NCI-H146 treated with DMSO at 0.1 percent for 48 hours (cell line): ENCODE results near the gene PRELID1.
"Not testable (repeated sequence)": the region's sequence is repeated elsewhere in the genome, so short reads cannot be mapped to it uniquely, and the experiment has no call there.

Source experiments
- DNase-seq: peaks from one replicate; lab custom pipeline; 2025; ENCODE audit not compliant: unreplicated experiment; lab: John Stamatoyannopoulos, UW

PRELID1 gene

DNA sequence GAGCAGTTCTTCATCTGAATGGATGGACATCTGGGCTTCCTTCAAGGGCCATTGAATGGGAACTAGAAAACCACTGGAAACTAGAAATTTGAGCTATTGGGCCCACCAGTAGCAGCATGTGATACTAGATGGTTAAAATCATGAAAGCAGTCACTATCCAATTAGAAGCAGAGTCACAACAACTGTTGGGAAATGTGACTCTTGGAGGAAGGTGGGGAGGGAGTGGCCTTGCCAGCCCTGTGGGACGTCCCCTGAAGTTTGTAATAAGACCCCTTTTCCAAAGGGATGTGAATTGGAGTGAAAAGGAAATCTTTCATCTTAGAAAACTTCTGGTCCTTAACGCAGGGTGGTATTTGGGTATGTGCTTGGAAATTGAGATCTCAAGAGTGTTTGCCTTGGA lies 5.7 kb upstream of the PRELID1 start:
- no peak for DNase-seq

DNA sequence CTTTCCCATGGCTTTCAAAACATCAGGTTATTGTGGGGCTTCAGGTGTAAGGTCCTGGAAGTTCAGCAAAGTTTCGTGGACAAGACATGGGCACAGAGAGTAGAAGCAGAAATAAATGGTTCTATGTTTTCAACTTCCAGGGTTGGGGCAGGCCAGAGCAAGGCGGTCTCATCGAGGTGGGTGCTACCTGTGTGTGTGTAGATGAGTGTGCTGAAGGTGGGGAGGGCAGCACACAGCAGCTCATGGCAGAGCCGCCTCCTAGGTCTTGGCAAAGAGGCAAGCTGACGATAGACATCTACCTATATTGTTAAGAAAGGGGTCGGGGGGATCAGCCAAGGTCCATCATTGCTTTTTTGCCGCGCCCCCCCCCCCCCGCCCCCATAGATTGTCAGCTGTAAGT lies 3.9 kb upstream of the PRELID1 start:
- no peak for DNase-seq

DNA sequence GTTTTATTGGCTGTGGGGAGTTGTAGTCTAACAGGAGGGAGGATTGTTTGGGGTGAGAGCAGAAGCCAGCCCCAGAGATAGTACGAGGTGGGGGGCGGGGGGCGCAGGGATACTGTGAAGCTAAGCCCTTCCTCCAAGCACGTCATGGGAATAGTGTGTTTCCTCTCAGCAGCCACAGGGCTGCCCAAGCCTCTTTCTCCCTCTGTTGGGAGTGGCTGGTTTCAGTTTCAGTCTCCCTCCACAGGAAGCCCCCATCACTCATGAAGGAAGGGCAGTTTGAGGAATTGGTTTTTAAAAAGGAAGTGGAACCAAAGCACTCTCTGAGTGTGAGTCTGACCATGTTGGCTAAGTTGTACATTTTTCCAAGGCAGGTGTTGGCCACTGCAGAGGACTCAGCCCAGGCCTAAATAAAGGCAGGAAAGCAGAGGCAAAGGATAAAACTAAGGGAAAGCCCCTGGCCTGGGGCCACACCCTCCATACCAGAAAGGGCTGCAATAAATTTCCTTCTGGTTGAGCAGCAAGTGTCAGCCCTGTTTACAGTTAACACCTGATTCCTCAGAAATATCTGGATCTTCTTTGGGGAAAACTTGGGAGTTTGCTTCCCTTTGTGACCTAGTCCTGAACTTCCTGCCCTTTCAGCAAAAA lies 3.2 kb upstream of the PRELID1 start:
- DNase-seq: no peak

DNA sequence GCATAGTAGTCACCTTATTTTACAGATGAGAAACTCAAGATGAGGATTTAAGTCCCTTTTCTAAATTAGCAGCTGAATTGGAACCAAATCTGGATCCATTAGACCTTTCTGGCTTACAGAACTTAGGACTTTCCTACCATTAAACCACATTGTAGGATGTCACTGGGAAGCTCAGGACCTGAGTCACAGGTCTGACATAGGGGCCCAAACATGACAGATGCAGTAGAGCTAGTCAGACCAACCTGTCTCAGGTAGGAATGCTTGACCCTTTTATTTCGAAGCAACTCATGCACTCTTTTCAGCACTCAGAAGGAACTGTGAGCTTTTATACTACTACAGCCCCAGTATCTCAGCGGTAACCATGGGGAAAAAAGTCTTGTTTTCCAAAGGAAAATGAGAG lies 2.6 kb upstream of the PRELID1 start:
- DNase-seq: no peak

DNA sequence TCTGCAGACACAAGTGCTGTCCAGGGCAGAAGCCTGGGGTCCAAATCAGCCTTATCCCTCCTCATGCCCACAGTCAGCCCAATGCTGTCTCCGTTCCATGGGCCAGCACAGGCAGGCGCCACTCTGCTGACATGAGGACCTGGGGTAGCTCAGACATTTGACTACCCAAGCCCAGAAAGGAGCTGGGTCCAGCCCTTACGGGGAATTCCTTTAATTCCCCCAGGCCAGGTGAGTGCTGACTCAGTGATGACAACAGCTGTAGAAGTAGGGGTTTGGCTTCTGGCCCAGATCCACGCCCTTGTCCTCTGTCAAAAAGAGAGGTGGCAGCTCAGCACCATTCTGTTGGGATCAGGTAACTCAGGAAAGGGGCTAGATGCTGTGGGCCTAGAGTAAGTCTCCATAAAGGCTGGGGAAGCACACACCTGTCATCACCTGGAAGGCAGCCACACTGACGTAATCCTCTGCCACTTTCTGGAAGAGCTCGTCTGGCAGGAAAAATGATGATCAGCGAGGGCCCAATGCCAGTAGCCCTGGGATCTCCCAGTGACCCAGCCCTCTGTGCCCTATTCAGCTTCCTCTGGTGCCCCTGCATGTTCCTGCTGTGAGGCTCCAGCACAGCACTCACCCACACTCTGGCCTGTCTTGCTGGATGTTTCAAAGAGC lies 2.0 kb upstream of the PRELID1 start:
- no peak for DNase-seq

DNA sequence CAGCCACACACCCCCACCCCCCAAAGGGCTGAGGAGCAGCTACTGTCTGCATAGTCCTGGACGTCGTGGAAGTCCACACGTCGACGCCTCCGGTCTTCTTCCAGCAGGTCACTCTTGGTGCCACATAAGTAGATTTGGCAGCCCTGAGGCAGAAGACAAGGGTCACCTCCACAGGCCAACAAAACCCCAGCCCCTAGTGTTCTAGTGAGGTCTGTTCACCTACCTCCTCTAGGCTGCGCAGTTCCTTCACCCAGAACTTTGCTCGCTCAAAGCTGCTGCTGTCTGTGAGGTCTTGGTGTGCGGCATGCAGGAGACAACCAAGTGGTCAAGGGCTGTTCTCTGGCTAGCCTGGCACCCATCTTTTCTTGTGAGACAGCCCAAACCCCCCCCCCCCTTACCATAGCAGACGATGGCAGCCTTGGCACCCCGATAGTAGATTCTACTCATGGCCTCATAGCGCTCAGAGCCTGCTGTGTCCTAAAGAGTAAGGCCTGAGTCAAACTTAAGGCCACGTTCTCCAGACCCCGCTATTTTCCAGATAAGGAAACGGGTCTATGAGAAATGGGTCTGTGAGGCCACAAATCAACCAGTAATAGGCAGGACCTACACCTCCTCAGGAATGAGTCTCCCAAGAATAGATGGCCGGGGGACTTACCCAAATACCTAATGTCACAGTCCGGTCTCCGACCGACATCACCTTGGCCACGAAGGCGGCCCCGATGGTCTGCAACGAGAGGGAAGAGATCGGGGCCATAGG lies 1.1 kb upstream of the PRELID1 start:
- no peak for DNase-seq

DNA sequence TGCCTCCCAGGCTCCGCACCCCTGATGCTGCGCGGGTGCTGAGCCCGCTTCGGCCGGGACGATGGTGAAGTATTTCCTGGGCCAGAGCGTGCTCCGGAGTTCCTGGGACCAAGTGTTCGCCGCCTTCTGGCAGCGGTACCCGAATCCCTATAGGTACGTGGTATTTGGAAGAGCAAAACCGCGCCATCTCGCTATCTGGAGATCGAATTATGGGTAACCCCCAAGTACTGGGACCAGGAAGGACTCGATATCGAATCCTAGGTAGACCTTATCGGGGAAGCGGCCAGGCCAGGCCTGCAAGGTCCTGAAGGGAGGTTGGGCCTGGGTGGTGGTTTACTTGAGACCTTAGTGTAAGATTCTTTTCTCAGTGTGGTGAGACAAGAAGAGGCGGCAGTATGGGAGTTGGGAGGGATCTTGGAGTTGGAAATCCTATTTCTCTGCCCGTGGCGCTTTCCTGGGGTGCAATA lies 359 bp downstream of the PRELID1 start:
- no peak for DNase-seq

DNA sequence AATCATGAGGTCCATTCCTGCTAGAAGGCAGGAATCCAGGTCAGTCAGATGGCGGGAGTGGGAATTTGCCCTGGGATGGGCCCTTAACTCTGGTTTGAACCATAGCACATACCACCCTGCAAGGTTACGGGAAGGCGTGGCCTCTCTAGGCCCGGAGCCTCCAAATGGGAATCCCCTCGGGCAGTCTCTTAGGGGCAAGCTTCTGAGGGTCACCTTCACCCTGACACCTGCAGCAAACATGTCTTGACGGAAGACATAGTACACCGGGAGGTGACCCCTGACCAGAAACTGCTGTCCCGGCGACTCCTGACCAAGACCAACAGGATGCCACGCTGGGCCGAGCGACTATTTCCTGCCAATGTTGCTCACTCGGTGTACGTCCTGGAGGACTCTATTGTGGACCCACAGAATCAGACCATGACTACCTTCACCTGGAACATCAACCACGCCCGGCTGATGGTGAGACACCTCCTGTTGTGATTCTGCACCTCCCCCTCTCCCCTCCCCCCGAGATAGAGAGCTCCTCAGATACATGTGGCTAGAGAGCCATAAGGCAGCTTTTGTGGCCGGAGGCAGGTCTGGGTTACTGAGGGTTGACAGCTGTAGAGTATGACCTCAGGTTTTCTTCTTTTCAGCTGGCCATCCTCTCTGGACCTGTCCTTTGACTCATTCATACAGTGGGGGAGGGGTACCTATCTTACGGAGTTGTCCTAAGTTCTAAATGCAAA lies 957 bp downstream of the PRELID1 start:
- DNase-seq: no peak

DNA sequence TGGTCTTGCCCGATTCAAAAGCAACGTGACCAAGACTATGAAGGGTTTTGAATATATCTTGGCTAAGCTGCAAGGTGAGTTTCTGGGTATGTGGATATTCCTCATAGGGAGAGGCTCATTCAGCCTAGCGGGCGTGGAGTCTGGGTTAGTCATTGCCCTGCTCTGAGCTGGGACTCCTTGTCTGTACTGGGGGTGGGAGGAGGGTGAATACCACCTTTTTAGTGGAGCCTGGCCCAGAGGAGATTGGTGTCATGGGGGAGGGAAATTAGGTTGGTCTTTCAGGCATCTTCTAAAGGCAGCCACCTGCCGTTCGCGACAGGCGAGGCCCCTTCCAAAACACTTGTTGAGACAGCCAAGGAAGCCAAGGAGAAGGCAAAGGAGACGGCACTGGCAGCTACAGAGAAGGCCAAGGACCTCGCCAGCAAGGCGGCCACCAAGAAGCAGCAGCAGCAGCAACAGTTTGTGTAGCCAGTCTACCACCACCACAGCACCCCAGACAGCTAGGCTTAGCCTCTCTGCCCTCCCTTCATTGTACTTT lies 2.6 kb downstream of the PRELID1 start:
- not testable (repeated sequence) for DNase-seq

DNA sequence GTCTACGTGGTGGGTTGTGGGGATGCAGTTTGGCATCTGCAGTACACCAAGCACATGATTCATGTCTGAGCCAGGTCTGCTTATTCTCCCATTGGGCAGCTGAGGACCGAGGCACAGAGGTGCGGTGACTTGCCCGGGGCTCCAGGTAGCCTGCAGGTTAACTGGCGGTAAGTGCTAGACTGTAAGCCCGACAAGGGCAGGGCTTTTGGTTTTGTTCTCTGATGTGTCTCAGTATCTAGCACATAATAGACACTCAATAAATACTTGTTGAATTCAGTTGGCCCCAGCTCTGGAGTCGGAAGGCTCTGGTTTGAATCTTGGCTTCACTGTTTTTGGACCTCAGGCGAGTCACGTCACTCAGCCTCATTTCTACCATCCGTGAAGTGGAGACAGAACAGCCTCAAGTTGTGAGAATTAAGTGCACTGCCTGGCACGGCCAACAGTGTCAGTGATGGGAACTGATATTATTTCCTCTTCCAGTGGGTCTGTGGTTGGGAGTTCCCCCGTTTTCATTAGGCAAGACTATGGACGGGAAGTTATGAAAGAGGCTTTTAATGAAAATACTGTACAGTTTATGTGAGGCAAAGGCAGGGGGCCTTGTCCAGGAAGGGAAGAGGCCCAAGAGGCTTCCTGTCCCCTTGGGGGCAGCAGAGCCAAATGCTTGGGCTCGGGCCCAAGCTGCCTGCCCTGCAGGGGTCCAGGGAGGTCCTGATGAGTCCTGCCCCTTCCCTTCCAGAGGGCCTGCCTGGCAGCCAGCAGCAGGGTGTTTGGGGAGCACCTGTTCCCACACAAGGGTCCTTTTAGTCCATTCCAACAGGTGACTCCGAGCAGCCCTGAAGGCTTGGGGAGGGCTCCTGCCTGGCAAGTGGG lies 3.3 kb downstream of the PRELID1 start:
- DNase-seq: no peak

DNA sequence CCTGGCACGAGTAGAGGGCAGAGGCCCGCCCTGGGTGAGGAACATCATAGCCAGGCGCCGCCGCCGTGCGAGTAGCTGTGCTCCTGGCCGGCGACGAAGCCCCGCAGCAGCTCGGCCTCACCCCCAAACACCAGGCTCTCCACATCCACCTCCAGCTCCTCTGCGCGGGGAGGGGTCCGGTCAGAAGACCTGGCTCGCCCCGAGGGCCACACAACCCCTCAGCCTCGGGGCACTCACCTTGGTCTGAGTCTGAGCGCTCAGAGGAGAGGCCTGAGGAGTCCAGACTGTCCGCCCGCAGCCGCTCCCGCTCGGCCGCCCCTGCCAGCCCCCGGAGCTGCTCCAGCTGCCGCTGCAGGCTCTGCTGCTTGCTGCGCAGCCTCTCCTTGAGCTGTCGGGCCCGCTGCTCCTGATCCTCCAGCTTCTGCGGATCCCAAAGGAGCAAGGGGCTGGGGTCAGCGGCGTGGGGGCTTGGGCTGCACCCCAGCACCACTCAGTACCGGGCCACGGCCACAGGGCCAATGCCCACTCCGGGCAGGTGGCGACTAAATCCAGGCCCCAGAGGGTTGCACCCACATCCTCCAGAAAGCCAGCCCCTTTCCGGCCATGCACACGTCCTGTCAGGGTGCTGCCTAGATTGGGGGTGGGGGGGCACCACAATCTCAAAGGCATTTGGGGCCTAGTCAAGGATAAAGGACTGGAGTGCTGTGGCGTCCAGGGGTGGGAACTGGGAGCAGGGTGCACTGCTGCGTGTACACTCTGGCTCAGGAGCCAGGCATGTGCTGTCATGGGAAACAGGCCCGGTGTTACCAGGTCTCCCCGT lies 4.2 kb downstream of the PRELID1 start:
- no peak for DNase-seq

DNA sequence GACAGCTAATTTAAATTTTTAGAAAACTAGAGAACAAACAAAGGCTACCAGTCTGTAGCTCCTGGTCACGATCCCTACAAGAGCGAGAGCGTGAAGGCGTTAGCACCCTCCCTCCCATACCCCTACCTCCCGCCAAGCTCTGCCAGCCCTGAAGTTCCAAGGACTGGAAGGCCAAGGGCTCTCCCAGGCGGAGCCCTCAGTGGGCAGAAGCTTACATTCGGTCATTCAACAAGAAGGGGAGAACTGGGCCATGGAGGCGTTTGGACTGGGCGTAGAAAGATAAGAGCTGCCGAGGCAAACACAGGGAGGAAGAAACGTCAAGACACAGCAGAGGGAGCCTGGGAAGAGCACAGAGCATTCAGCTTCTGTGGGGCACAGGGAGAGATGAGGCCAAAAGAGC lies 5.1 kb downstream of the PRELID1 start:
- no peak for DNase-seq

DNA sequence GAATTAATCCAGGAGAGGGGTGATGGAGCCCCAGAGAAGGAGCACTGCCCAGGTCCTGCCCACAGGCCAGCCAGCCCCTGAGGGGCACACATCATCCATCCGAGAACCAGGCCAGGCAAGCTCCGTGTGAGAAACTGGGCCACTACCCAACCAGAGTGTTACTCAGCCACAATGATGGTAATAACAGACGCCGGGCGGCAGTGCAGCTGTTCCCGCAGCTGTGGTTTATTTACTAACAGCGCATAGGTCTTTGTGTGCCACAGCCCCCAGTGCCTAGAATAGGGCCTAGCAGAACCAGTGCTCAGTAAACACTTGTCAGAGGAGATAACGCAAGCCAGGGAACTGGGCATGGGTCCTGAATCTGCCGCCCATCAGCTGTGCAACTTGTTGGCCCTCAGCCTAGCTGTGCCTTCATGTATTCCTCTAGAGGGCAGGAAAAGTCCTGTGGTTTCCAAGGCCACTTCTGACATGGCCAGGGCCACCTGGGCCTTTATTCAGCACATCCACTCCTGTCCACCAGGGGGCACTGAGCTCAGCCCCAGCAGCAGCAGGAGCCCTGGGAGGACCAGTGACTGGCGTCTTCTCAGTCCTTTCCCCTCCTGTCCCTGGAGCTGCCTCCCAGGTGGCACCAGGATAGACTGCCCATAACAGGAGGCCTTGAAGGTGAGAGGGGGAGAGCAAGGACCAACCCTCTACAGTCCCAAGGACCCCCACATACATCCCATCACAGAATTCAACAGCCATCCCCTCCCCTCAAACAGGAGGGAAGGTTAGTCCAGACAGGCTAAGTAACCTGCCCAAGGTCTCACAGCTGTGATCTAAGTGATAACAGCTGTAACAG lies 6.0 kb downstream of the PRELID1 start:
- peak; percentile 21 for DNase-seq

DNA sequence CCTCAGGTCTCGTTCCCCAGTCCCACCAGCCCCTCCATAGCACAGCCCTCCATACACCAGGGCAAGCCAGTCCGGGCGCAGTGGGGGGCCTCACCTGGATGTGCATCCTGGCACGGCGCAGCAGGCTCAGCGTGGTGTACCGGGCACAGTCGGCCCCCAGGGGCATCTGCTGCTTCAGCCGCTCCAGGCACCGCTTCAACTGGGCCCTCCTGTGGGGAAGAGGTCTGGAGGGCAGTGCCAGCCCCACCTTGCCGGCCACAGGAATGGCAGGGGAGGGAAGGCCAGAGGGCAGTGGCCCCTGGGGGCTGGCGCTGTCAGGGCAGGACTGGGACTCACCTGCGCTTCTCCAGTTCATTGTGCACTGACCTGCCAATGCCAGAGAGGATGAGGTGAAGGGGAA lies 6.7 kb downstream of the PRELID1 start:
- DNase-seq: no peak

DNA sequence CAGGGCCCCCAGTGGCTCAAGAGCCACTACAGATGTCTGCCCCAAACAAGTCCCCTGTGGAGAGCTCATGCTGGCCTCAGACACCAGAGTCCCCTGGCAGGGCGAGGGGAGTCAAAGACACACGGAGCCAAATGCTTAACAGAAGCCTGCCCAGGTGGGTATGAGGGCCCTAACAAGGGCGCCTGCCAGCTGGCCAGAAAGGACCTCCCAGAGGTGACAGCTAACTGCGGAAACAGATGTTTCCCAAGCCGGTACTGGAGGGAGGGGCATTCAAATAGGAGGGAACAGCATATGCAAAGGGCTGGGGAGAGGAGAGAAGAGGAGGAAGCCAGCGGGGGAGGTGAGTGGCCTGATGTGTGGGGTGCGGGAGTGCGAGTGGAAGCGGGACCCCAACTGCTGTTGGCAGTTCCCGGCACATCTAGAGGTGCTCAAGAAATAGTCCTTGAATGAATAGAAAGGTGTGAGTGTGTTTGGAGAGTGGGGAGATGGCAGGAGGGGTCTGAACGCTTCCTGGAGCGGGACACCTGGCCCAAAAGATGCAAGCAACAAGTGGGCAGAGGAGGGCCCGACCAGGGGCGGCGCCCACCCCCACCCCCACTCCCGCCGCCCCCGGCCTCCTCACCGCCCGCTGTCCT lies 7.3 kb downstream of the PRELID1 start:
- DNase-seq: peak; percentile 10

DNA sequence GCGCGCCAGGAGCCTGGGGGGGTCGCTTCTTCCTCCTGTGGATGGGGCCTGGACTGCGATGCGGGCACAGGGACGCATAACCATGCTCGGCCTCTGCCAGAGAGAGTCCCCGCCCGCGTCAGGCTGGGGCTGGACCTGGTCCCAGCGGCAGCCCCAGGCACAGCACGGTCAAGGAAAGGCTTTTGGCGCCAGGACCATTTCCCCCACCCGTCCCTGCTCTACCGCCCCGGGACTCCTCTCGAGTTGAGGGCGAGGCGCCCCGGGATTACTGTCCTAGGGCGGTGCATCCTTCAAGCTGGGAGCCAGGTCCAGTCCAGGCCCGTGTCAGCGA lies 7.8 kb downstream of the PRELID1 start:
- no peak for DNase-seq

DNA sequence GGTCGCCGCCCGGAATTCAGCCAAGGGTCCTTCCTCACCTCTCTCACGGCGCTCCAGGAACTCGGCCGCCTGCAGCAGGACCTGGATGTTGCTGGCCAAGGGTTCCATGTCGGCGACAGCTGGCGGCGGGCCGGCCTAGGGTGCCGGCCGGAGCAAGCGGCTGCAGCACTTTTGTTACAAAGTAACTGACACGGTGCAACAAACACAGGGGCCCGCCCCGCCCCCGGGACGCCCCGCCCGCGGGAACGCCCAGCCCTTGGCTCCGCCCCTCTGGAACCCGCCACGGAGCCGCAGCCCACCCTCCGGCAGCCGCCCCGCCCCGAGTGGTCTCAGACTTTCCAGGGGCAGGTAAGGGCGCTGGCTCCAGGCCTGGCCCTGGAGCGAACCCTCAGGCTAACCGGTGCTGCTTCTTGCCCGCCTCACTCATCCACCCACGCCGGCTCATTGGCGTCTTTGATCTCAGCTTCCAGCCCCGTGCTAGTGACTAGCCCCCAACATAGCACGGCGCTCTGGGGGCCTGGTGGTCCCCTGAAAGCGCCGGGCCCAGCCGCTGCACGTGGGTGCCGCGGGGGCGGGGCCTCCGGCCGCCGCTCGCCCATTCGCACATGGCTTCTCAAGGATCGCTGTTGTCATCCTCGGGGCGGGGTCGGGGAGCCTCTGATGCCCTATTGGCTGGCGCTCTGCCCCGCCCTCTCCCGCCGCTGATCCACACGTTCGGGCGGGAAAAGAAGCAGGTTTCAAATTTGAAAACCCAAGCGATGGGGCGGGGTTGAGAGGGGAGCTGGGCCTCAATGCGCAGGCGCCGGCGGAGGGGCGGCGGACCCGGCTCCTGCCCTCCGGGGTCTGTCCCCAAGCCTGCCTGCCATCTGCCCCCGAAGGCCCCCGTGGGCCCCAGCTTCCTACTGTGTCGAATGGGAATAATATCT lies 8.4 kb downstream of the PRELID1 start, which contains the start of gene MXD3:
Gene MXD3 (minus strand): TSS at position 176 of the 926 bp plus-strand sequence. CDS start 68 bp downstream, at position 108.
- DNase-seq: peak; percentile 90
